Measurements from ENCODE around the gene IGFBP2.

Gene IGFBP2

GRCh38 chr2:216689397-216689796, 56.2 kb downstream of the IGFBP2 start:
- no peak for DNase-seq

GRCh38 chr2:216690456-216690852, 57.2 kb downstream of the IGFBP2 start:
- no peak for DNase-seq

GRCh38 chr2:216690853-216691741, 57.9 kb downstream of the IGFBP2 start:
- DNase-seq, result no peak

GRCh38 chr2:216692636-216693413, 59.6 kb downstream of the IGFBP2 start:
- no peak for DNase-seq

GRCh38 chr2:216693414-216694080, 60.3 kb downstream of the IGFBP2 start:
- no peak for DNase-seq

- DNase-seq, result no peak
Measured at GRCh38 chr2:216694082-216694825, 61.0 kb downstream of the IGFBP2 start.

GRCh38 chr2:216694826-216695217, 61.6 kb downstream of the IGFBP2 start:
- DNase-seq, result no peak

- no peak for DNase-seq
Measured at GRCh38 chr2:216695401-216695821, 62.2 kb downstream of the IGFBP2 start, which contains the start of gene IGFBP5. Gene IGFBP5, minus strand, starts transcription at chr2:216695549. Its CDS starts 774 bp downstream, at chr2:216694775.

- DNase-seq, result no peak
Measured at GRCh38 chr2:216696321-216696720, 63.1 kb downstream of the IGFBP2 start.

GRCh38 chr2:216696751-216697560, 63.7 kb downstream of the IGFBP2 start:
- DNase-seq, result peak; percentile 53

- DNase-seq, result no peak
Measured at GRCh38 chr2:216698293-216698692, 65.1 kb downstream of the IGFBP2 start.

- peak; percentile 56 for DNase-seq
Measured at GRCh38 chr2:216698895-216699294, 65.7 kb downstream of the IGFBP2 start.

- no peak for DNase-seq
Measured at GRCh38 chr2:216700088-216700567, 66.9 kb downstream of the IGFBP2 start.

GRCh38 chr2:216700781-216701180, 67.6 kb downstream of the IGFBP2 start:
- DNase-seq, result no peak

GRCh38 chr2:216701544-216701943, 68.3 kb downstream of the IGFBP2 start:
- no peak for DNase-seq

GRCh38 chr2:216702756-216703155, 69.5 kb downstream of the IGFBP2 start:
- DNase-seq, result no peak

- DNase-seq, result no peak
Measured at GRCh38 chr2:216710551-216711301, 77.5 kb downstream of the IGFBP2 start.

GRCh38 chr2:216711348-216711747, 78.1 kb downstream of the IGFBP2 start:
- no peak for DNase-seq

- DNase-seq, result no peak
Measured at GRCh38 chr2:216713691-216714336, 80.6 kb downstream of the IGFBP2 start.

Measured in MV-4-11 (cell line).